ENCODE results near the gene DOCK8. TPM values are rescaled to one million over a fixed set of nuclear protein-coding genes. Genes with fewer than 3 reads are reported as not detected.

DOCK8 gene
- total RNA-seq, 1 donor from 2014 or later = 3.8 TPM

DNA sequence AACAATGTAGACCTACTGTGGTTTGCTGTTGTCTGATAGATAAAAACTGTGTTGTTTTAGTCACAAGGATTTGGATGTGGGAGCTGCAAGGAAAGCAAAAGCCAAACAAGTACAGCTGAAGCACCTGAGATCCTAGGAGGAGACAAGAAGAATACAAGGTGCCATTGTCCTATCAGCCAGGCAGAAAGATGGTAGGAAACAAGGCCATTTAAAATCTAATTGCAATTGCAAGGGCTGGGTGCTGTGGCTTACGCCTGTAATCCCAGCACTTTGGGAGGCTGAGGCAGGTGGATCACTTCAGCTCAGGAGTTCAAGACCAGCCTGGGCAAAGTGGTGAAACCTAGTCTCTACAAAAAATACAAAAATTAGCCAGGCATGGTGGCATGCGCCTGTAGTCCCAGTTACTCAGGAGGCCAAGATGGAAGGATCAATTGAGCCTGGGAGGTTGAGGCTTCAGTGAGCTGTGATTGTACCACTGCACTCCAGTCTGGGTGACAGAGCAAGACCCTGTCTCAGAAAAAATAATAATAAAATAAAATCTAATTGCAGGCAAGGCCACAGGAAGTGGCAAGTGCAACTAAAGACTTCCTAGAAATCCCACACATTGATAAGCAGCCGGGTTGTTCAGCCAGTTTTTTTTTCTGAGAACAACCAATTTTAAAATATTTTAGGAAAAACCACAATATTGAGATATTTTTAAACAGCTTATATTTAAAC, 22.6 kb downstream of the DOCK8 start:
- Histone ChIP-seq H3K27me3 (ENCODE audit: control insufficient read depth, insufficient read depth, low read length) (no peaks in the 10 kb centered on the region), H3K36me3 (ENCODE audit: control insufficient read depth, insufficient read depth, low read length) (no peaks in the 10 kb centered on the region), H3K4me3 (ENCODE audit: low read depth, low read length) (no peak overlapping the region)
- no peak for DNase-seq (ENCODE audit: low read depth)
- TF ChIP-seq, protein P1, sequence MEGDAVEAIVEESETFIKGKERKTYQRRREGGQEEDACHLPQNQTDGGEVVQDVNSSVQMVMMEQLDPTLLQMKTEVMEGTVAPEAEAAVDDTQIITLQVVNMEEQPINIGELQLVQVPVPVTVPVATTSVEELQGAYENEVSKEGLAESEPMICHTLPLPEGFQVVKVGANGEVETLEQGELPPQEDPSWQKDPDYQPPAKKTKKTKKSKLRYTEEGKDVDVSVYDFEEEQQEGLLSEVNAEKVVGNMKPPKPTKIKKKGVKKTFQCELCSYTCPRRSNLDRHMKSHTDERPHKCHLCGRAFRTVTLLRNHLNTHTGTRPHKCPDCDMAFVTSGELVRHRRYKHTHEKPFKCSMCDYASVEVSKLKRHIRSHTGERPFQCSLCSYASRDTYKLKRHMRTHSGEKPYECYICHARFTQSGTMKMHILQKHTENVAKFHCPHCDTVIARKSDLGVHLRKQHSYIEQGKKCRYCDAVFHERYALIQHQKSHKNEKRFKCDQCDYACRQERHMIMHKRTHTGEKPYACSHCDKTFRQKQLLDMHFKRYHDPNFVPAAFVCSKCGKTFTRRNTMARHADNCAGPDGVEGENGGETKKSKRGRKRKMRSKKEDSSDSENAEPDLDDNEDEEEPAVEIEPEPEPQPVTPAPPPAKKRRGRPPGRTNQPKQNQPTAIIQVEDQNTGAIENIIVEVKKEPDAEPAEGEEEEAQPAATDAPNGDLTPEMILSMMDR (IDR thresholded peaks at IDR 0.05; ENCODE audit: insufficient read depth, low read length, poor library complexity, severe bottlenecking) = no peak

DNA sequence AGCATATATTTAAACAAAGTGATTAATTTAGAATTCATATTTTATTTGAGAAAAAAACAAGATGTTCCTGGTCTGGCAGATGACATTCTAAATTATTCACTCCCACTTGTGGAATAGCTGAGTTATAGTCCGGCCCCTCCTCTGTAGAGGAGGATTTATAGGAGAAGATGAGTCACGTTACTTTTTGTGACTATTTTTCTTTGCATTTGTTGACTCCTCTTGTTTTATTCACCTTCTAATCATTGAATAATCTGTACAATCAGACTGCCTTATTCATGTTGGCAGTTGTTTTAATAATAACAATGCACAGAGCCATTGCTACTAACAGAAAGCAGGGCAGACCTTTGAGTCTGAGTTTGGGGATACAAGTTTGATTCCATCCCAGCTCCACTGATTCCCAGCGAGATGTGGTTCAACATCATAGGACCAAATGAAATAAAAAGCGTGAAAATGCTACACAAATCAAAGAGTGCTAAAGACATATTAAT, 23.2 kb downstream of the DOCK8 start:
- Histone ChIP-seq H3K4me3 (ENCODE audit: low read depth, low read length) (no peak overlapping the region), H3K27me3 (ENCODE audit: control insufficient read depth, insufficient read depth, low read length) (no peaks in the 10 kb centered on the region), H3K36me3 (ENCODE audit: control insufficient read depth, insufficient read depth, low read length) (no peaks in the 10 kb centered on the region)
- TF ChIP-seq, protein P1 (IDR thresholded peaks at IDR 0.05; ENCODE audit: insufficient read depth, low read length, poor library complexity, severe bottlenecking) = no peak
- DNase-seq (ENCODE audit: low read depth) = no peak

DNA sequence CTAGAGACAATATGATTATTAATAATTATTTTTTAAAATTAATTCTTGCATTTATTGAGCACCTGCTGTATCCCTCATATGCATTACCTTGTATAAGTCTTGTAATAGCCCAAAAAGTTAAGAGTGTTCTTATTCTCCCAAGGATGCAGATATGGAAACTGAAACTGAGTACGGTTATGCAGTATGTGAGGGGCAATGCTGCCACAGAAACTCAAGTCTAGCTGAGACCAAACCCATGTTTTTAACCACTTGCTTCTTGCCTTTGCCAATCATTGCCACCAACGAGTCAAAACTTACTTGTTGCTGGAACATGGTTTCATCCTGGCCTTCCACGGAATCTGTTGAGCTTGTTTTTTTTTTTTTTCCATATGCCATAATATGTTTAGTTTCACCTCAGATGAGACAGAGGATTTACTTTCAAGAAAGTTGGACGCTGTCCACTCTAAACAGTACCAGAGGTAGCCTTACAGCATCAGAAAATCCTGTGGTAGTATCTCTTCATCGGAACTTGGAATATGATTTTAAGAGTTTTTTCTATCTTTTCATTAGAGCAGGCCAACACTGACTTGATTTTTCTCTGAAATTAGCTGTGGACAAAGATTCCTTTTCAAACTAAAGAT, 27.9 kb downstream of the DOCK8 start:
- TF ChIP-seq, protein P1 (IDR thresholded peaks at IDR 0.05; ENCODE audit: insufficient read depth, low read length, poor library complexity, severe bottlenecking) = no peak

DNA sequence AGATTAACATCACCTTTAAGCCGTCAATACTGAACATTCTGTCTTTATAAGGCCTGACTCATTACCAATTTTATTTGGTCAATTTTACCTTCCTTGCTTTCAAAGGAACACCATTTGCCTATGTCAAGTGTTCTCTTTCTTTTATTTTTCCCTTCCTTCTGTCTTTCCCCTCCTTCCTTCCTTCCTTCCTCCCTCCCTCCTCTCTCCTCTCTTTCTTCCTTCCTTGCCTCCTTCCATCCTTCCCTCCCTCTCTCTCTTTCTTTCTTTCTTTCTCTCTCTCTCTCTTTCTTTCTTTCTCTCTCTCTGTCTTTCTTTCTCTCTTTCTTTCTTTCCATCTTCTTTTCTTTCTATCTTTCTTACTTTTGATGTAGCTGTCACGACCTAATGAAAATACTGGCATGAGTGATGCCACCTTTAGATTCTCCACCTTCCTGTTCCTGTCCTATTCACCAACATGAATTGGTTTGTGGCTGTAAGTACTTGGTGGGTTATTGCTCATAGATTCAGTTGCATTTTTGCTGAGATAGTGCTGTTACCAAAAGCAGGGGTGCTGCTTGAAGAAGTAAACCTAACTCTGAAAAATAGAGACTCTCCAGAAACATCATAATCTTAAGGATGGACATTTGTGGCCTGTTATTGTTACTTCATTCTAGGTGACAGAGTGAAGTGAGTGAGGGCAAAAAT, 33.8 kb downstream of the DOCK8 start:
- TF ChIP-seq, protein P1 (IDR thresholded peaks at IDR 0.05; ENCODE audit: insufficient read depth, low read length, poor library complexity, severe bottlenecking) = no peak
- Histone ChIP-seq H3K27me3 (ENCODE audit: control insufficient read depth, insufficient read depth, low read length) (no peaks in the 10 kb centered on the region), H3K4me3 (ENCODE audit: low read depth, low read length) (no peak overlapping the region), H3K36me3 (ENCODE audit: control insufficient read depth, insufficient read depth, low read length) (no peaks in the 10 kb centered on the region)
- no peak for DNase-seq (ENCODE audit: low read depth)

More for the DNA sequence above, 27.9 kb downstream of the DOCK8 start:
- Histone ChIP-seq H3K36me3 (ENCODE audit: control insufficient read depth, insufficient read depth, low read length) (no peaks in the 10 kb centered on the region), H3K4me3 (ENCODE audit: low read depth, low read length) (no peak overlapping the region), H3K27me3 (ENCODE audit: control insufficient read depth, insufficient read depth, low read length) (no peaks in the 10 kb centered on the region)
- no peak for DNase-seq (ENCODE audit: low read depth)

DNA sequence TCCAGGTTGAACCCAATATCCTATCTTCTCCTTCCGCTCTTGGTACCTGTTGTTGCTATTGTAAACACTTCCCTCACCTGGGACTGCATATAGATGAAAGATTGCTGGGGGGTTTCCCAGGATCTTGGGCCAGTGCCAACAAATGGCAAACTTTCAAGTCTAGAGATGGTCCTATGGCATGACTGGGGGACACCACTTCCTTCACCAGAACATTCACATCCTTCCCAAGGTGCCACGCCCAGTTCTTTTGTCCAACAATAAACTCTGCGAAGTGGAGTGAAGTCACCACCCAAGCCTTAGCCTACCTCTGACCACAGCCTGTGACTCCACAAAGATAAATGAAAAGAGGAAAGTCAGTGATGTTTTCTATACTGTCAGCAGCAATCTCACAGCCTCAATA, 34.4 kb downstream of the DOCK8 start:
- no peak for DNase-seq (ENCODE audit: low read depth)
- Histone ChIP-seq H3K27me3 (ENCODE audit: control insufficient read depth, insufficient read depth, low read length) (no peaks in the 10 kb centered on the region), H3K4me3 (ENCODE audit: low read depth, low read length) (no peak overlapping the region), H3K36me3 (ENCODE audit: control insufficient read depth, insufficient read depth, low read length) (no peaks in the 10 kb centered on the region)
- TF ChIP-seq, protein P1 (IDR thresholded peaks at IDR 0.05; ENCODE audit: insufficient read depth, low read length, poor library complexity, severe bottlenecking) = no peak
